Tibial artery (tissue), 4 donors: ENCODE measurements around the gene RSPH9.

Source experiments
- DNase-seq, 2 donors: peaks; one replicate each; pipeline ENCODE4 v3.0.0-alpha.2; 2019
- H3K27ac ChIP-seq, 2 donors: fragments of 200-600 bp; sonication (generic) in 1 of 2; 1 replicate in 1 of 2; 2 replicates in 1 of 2; pipeline ENCODE4 v1.5.1; 2018 to 2019; ENCODE audit warnings: mild to moderate bottlenecking in 1 of 2
- H3K27me3 ChIP-seq, 2 donors: fragments of 200-600 bp; sonication (generic) in 1 of 2; one replicate each; pipeline versions ENCODE4 v1.5.1 to v1.6.0; 2016 to 2019
- H3K36me3 ChIP-seq, 3 donors: fragments of 200-600 bp; sonication (generic) in 2 of 3; one replicate each; pipeline ENCODE4 v1.5.1; 2016 to 2019; ENCODE audit warnings: mild to moderate bottlenecking in 2 of 3
- H3K4me1 ChIP-seq, 4 donors: fragments of 200-600 bp; sonication (generic) in 2 of 4; 1 replicate in 3 of 4; 2 replicates in 1 of 4; pipeline ENCODE4 v1.5.1; 2016 to 2019
- H3K4me3 ChIP-seq, 2 donors: fragments of 200-600 bp; sonication (generic) in 1 of 2; 1 replicate in 1 of 2; 2 replicates in 1 of 2; pipeline ENCODE4 v1.5.1; 2018 to 2019; ENCODE audit warnings: mild to moderate bottlenecking in 2 of 2
- H3K9me3 ChIP-seq, 3 donors: fragments of 200-600 bp; sonication (generic) in 1 of 3; one replicate each; pipeline ENCODE4 v1.5.1; 2016 to 2019
- CTCF ChIP-seq, 2 experiments: fragments of 200-600 bp in 1 of 2; fragments of 450-650 bp in 1 of 2; IDR thresholded peaks; one replicate each; pipeline ENCODE4 v1.5.1; 2017 to 2019; ENCODE audit warnings: antibody characterized with exemption in 2 of 2, mild to moderate bottlenecking in 1 of 2, moderate library complexity in 1 of 2
- intact Hi-C: fragments of 100-400 bp; cut with DNase I; formaldehyde crosslinking; loops from one replicate; pipeline ENCODE4 v1.15.0; 2023; ENCODE audit warnings: low total_unique reads

The RSPH9 gene

GRCh38 chr6:43616725-43617472 lies 27.9 kb upstream of the RSPH9 start:
- Histone ChIP-seq H3K9me3 (no peaks in the 10 kb centered on the region), H3K27me3 (no peaks in the 10 kb centered on the region), H3K36me3 (peaks cover 36 to 64% (median 42%) of the 10 kb centered on the region in 3 donors), H3K4me1 (no peaks in the 10 kb centered on the region), H3K4me3 (no peak overlapping the region), H3K27ac (no peak overlapping the region)
- intact Hi-C loops: no loop called here
- no peak for DNase-seq
- no peak for TF ChIP-seq CTCF (IDR thresholded peaks at IDR 0.05)

- Histone ChIP-seq H3K27ac (no peak overlapping the region), H3K4me1 (no peaks in the 10 kb centered on the region), H3K36me3 (peaks cover 64 to 77% (median 67%) of the 10 kb centered on the region in 3 donors), H3K9me3 (no peaks in the 10 kb centered on the region), H3K4me3 (no peak overlapping the region), H3K27me3 (no peaks in the 10 kb centered on the region)
- TF ChIP-seq CTCF (IDR thresholded peaks at IDR 0.05): no peak
- DNase-seq: no peak
- intact Hi-C loops: no loop called here
Measured at GRCh38 chr6:43621078-43621835, 23.6 kb upstream of the RSPH9 start.

GRCh38 chr6:43621836-43622180 lies 23.0 kb upstream of the RSPH9 start:
- intact Hi-C loops: no loop called here
- no peak for TF ChIP-seq CTCF (IDR thresholded peaks at IDR 0.05)
- Histone ChIP-seq H3K4me1 (peaks cover 0 to 4% (median 2%) of the 10 kb centered on the region in 4 donors), H3K4me3 (no peak overlapping the region), H3K9me3 (no peaks in the 10 kb centered on the region), H3K36me3 (peaks cover 64 to 78% (median 71%) of the 10 kb centered on the region in 3 donors), H3K27ac (no peak overlapping the region), H3K27me3 (no peaks in the 10 kb centered on the region)
- no peak for DNase-seq

GRCh38 chr6:43622541-43622940 lies 22.3 kb upstream of the RSPH9 start:
- Histone ChIP-seq H3K36me3 (peaks cover 64 to 78% (median 71%) of the 10 kb centered on the region in 3 donors), H3K27me3 (no peaks in the 10 kb centered on the region), H3K9me3 (no peaks in the 10 kb centered on the region), H3K4me1 (peaks cover 0 to 12% (median 9%) of the 10 kb centered on the region in 4 donors), H3K27ac (no peak overlapping the region), H3K4me3 (no peak overlapping the region)
- intact Hi-C loops: no loop called here
- DNase-seq: no peak
- TF ChIP-seq CTCF (IDR thresholded peaks at IDR 0.05): no peak

GRCh38 chr6:43623880-43624785 lies 20.7 kb upstream of the RSPH9 start:
- peaks cover 0 to 19% (median 16%) of the 10 kb centered on the region in 4 donors for H3K4me1 ChIP-seq
- no peaks in the 10 kb centered on the region for H3K9me3 ChIP-seq
- no peak for TF ChIP-seq CTCF (IDR thresholded peaks at IDR 0.05)
- peaks cover 64 to 71% (median 70%) of the 10 kb centered on the region in 3 donors for H3K36me3 ChIP-seq
- no peak overlapping the region for H3K27ac ChIP-seq
- no peaks in the 10 kb centered on the region for H3K27me3 ChIP-seq
- no peak overlapping the region for H3K4me3 ChIP-seq
- DNase-seq: no peak
- intact Hi-C loops: no loop called here
